Neural progenitor cell (in vitro differentiated cells): ENCODE data around the gene PRLHR.

Experiments used
- CTCF ChIP-seq: fragments of 200-600 bp; sonication (generic); IDR thresholded peaks from 2 replicates; pipeline ENCODE4 v1.5.1; 2017; ENCODE audit warnings: antibody characterized with exemption, mild to moderate bottlenecking
- EZH2 ChIP-seq: fragments of 200-600 bp; sonication (generic); IDR thresholded peaks from 2 replicates; pipeline ENCODE4 v1.6.1; 2017; ENCODE audit warnings: antibody characterized with exemption, mild to moderate bottlenecking, moderate library complexity

DNA sequence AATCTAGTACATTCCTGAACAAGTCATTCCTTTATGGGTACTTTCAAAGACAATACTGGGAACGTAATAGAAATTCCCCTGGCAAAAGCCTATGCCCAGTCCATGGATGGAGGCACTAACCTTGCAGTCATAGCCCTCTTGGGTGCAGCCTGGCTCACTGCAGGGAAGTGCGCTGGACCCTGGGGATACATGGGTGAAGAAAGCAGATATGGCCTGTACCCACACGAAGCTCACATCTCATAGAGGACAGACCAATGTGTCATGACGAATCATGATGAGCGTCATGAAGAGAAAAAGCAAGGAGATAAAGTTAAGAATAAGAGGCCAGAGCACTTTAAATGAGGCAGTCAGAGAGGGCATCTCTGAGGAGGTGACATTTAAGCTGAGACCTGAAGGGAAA, 11.8 kb downstream of the PRLHR start:
- TF ChIP-seq CTCF (no peak), EZH2 (no peak)
